Naive thymus-derived CD4-positive, alpha-beta T cell (primary cell): Measurements from ENCODE around the gene DICER1. TPM values are rescaled to one million over a fixed set of nuclear protein-coding genes. Genes with fewer than 3 reads are reported as not detected.
A peak's percentile ranks its signal among the peaks of the same experiment; 100 is the strongest.

ENCODE experiments used
- ATAC-seq: fragments of 150-1000 bp; cut with Tn5 transposase; 2 replicates; pipeline ENCODE4 v1.10.0; 2021; ENCODE audit warnings: mild to moderate bottlenecking, moderate library complexity
- CTCF ChIA-PET: fragments of 350-600 bp; sonication (Branson Sonifier 250); formaldehyde crosslinking; loops from one replicate; lab custom pipeline; 2021; ENCODE audit warnings: antibody characterized with exemption; lab: Charles Lee
- POLR2A ChIA-PET: fragments of 350-600 bp; sonication (Branson Sonifier 250); formaldehyde crosslinking; loops from one replicate; lab custom pipeline; 2021; ENCODE audit warnings: antibody characterized with exemption, inconsistent platforms; lab: Charles Lee
- DNase-seq, 9 donors: peaks; one replicate each; pipeline versions ENCODE4 v3.0.0 to v3.0.0-alpha.2; 2020 to 2022; ENCODE audit warnings: mixed read lengths in 1 of 9
- H3K27ac ChIP-seq: one replicate; pipeline ENCODE4 v1.7.0; 2013; ENCODE audit warnings: mild to moderate bottlenecking, low read depth, low read length, moderate library complexity
- H3K27me3 ChIP-seq, 2 donors: one replicate each; pipeline ENCODE4 v1.7.0; 2013; ENCODE audit warnings: low read length in 2 of 2, mild to moderate bottlenecking in 2 of 2, moderate library complexity in 2 of 2; ENCODE audit not compliant: control insufficient read depth in 2 of 2, insufficient read depth in 2 of 2
- H3K36me3 ChIP-seq, 3 experiments: 1 replicate in 2 of 3; 2 replicates in 1 of 3; pipeline ENCODE4 v1.7.0; 2013; ENCODE audit warnings: low read length in 3 of 3, mild to moderate bottlenecking in 3 of 3, moderate library complexity in 1 of 3; ENCODE audit not compliant: insufficient read depth in 3 of 3, control insufficient read depth in 2 of 3
- H3K4me1 ChIP-seq, 2 donors: one replicate each; pipeline ENCODE4 v1.7.0; 2013; ENCODE audit warnings: low read length in 2 of 2, mild to moderate bottlenecking in 2 of 2, moderate library complexity in 1 of 2; ENCODE audit not compliant: control insufficient read depth in 2 of 2, insufficient read depth in 2 of 2
- H3K4me3 ChIP-seq: 2 replicates; pipeline ENCODE4 v1.7.0; 2013; ENCODE audit warnings: mild to moderate bottlenecking, low read length
- H3K9me3 ChIP-seq, 3 experiments: 1 replicate in 2 of 3; 2 replicates in 1 of 3; pipeline ENCODE4 v1.7.0; 2013; ENCODE audit warnings: low read length in 3 of 3; ENCODE audit not compliant: control insufficient read depth in 2 of 3
- H3K27ac Mint-ChIP-seq, 9 donors: one replicate each; pipeline ENCODE4 v1.8.0; 2020 to 2022; ENCODE audit warnings: mixed read lengths in 9 of 9, mild to moderate bottlenecking in 8 of 9, moderate library complexity in 5 of 9, inconsistent platforms in 2 of 9
- H3K27me3 Mint-ChIP-seq, 5 donors: one replicate each; pipeline ENCODE4 v1.8.0; 2021 to 2022; ENCODE audit warnings: mixed read lengths in 5 of 5, mild to moderate bottlenecking in 1 of 5
- H3K36me3 Mint-ChIP-seq, 5 donors: one replicate each; pipeline ENCODE4 v1.8.0; 2020 to 2022; ENCODE audit warnings: mixed read lengths in 5 of 5, mild to moderate bottlenecking in 3 of 5, inconsistent platforms in 1 of 5
- H3K4me1 Mint-ChIP-seq, 7 donors: one replicate each; pipeline ENCODE4 v1.8.0; 2020 to 2022; ENCODE audit warnings: mixed read lengths in 7 of 7, mild to moderate bottlenecking in 3 of 7, inconsistent platforms in 1 of 7
- H3K4me3 Mint-ChIP-seq, 10 donors: one replicate each; pipeline ENCODE4 v1.8.0; 2020 to 2022; ENCODE audit warnings: mild to moderate bottlenecking in 10 of 10, mixed read lengths in 10 of 10, moderate library complexity in 6 of 10, inconsistent platforms in 2 of 10
- H3K9me3 Mint-ChIP-seq, 11 donors: one replicate each; pipeline ENCODE4 v1.8.0; 2020 to 2022; ENCODE audit warnings: mixed read lengths in 11 of 11, mild to moderate bottlenecking in 4 of 11, inconsistent platforms in 1 of 11, moderate library complexity in 1 of 11
- intact Hi-C, 2 donors: fragments of 100-400 bp; cut with micrococcal nuclease; formaldehyde crosslinking; loops; one replicate each; pipeline ENCODE4 v1.15.1; 2023
- polyA plus RNA-seq, 2 donors: library from polyadenylated mRNA; unstranded; fragments of 300-500 nt; fragmentation: Illumina TruSeq; gene quantifications; one replicate each; pipeline ENCODE4 v1.2.3, GENCODE V29; 2021
- total RNA-seq, 6 experiments: library from RNA in 5 of 6; stranded (reverse) in 5 of 6; gene quantifications; 1 replicate in 5 of 6; 2 replicates in 1 of 6; pipeline ENCODE4 v1.2.3 and lab custom pipeline; 2021 to 2026

DICER1 gene
- total and polyA plus RNA-seq, 7 experiments from 2014 or later = 11.0 to 78.2 (median 62.6) TPM

DNA sequence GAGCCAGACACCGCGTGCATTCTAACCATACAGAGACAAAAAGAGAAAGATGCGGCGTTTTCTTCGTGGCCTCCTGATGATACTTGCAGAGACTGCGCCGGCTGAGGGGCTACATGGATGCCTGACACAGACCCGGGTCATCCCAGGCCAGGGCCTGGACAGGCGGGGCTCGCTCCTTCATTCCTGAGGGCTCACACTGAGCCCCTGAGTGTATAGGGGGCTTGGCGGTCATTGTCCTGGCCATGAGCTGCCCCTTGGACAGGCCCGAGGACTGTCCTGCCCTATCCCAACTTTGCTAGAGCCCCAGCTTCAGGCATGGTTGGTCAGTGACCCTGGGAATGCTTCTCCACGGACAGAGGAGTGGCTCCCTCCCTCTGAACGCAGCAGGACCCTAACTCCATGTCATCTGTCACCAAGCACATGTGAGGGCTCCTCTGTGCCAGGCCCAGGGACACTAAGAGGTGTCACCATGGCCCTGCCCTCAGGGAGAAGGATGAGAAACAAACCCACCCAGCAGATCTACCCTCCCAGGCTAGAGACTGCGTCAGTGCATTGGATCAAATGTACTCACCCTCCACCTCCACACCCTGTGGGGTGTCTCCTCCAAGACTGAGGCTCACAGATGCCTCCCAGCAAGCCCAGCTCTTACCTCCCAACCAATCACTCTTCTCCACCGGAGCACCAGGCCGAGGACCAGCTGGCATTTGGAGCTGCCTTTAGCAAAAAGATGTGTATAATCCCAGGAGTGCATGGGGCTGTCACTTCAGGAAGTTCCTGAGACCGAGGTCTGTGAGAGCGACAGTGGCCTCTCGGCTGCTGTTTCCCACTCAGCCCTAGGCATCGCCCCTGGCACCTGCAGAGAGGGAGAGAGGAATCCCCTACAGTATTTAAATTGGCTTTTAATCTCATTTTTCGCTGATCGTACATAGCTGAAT is 102.7 kb downstream of the DICER1 start:
- Histone ChIP-seq H3K27ac (no peak overlapping the region), H3K4me1 (no peaks in the 10 kb centered on the region), H3K27me3 (no peaks in the 10 kb centered on the region), H3K4me3 (no peak overlapping the region), H3K9me3 (no peaks in the 10 kb centered on the region), H3K36me3 (no peaks in the 10 kb centered on the region)
- ChIA-PET POLR2A (no interaction called here), CTCF (no interaction called here)
- intact Hi-C loops = no loop called here
- Mint-ChIP-seq H3K27ac (no peak overlapping the region), H3K9me3 (peaks cover 0 to 2% (median 0%) of the 10 kb centered on the region in 11 donors), H3K27me3 (peaks cover 0 to 6% (median 5%) of the 10 kb centered on the region in 5 donors), H3K36me3 (no peaks in the 10 kb centered on the region), H3K4me3 (no peak overlapping the region), H3K4me1 (peaks cover 0 to 14% (median 8%) of the 10 kb centered on the region in 7 donors)
- ATAC-seq = no peak
- DNase-seq = no peak

DNA sequence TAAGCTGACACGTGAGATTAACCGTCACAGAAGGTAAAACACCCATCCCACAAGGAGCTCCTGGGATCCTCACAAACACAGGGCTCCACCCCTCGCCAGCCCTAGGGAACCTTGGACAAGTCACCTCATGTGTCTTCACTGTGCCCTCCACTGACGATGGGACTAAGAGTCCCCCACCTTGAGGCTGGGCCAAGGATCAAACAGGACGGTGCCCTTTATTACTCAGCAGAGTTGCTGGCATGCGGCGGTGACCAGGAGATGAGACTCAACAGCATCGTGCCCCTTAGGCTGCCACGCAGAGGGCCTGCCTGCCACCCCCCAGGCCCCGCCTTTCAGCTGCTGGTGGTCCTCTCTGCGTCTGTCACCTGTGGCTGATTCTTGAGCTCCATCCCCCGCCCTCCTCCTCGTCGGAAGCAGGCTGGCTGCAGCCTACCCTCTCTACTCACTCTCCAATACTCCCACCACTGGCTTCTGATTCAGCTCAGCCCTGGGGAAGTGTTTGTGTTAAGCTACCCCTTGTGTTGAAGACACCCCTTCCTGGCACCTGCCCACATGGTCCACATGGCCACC is 105.2 kb downstream of the DICER1 start:
- Mint-ChIP-seq H3K36me3 (no peaks in the 10 kb centered on the region), H3K27ac (no peak overlapping the region), H3K4me1 (no peaks in the 10 kb centered on the region), H3K27me3 (peaks cover 0 to 19% (median 11%) of the 10 kb centered on the region in 5 donors), H3K4me3 (no peak overlapping the region), H3K9me3 (peaks cover 0 to 2% (median 0%) of the 10 kb centered on the region in 11 donors)
- H3K27me3 ChIP-seq = no peaks in the 10 kb centered on the region
- H3K4me1 ChIP-seq = no peaks in the 10 kb centered on the region
- CTCF ChIA-PET = interaction anchor here (0.6 kb wide), 1 partner anchor 10 kb away, joined by 4 read pairs; no protein-coding TSS in a partner anchor
- H3K4me3 ChIP-seq = no peak overlapping the region
- no peaks in the 10 kb centered on the region for H3K36me3 ChIP-seq
- no peak overlapping the region for H3K27ac ChIP-seq
- no peak for DNase-seq
- no peaks in the 10 kb centered on the region for H3K9me3 ChIP-seq
- POLR2A ChIA-PET = no interaction called here
- intact Hi-C loops = no loop called here
- no peak for ATAC-seq

- POLR2A ChIA-PET = no interaction called here
- no peaks in the 10 kb centered on the region for H3K36me3 Mint-ChIP-seq
Observed at GRCh38 chr14:95049952-95050351, 107.4 kb downstream of the DICER1 start.

GRCh38 chr14:95048771-95049312 is 108.5 kb downstream of the DICER1 start:
- Mint-ChIP-seq H3K4me3 (no peak overlapping the region), H3K36me3 (no peaks in the 10 kb centered on the region), H3K27ac (no peak overlapping the region), H3K9me3 (peaks cover 0 to 2% (median 0%) of the 10 kb centered on the region in 11 donors), H3K4me1 (no peaks in the 10 kb centered on the region), H3K27me3 (peaks cover 0 to 25% (median 15%) of the 10 kb centered on the region in 5 donors)
- DNase-seq (no peak), ATAC-seq (no peak)
- Histone ChIP-seq H3K36me3 (no peaks in the 10 kb centered on the region), H3K27ac (no peak overlapping the region), H3K27me3 (no peaks in the 10 kb centered on the region), H3K9me3 (no peaks in the 10 kb centered on the region), H3K4me3 (no peak overlapping the region), H3K4me1 (no peaks in the 10 kb centered on the region)
- CTCF ChIA-PET = no interaction called here
- POLR2A ChIA-PET = no interaction called here
- intact Hi-C loops = no loop called here

More at GRCh38 chr14:95049952-95050351, 107.4 kb downstream of the DICER1 start:
- Histone ChIP-seq H3K36me3 (no peaks in the 10 kb centered on the region), H3K27ac (no peak overlapping the region), H3K4me3 (no peak overlapping the region), H3K9me3 (no peaks in the 10 kb centered on the region), H3K27me3 (no peaks in the 10 kb centered on the region), H3K4me1 (no peaks in the 10 kb centered on the region)
- Mint-ChIP-seq H3K27ac (no peak overlapping the region), H3K4me1 (no peaks in the 10 kb centered on the region), H3K9me3 (peaks cover 0 to 2% (median 0%) of the 10 kb centered on the region in 11 donors), H3K4me3 (no peak overlapping the region), H3K27me3 (peaks cover 0 to 21% (median 11%) of the 10 kb centered on the region in 5 donors)
- intact Hi-C loops = no loop called here
- DNase-seq = no peak
- CTCF ChIA-PET = no interaction called here
- ATAC-seq = no peak

- peaks cover 0 to 2% (median 0%) of the 10 kb centered on the region in 11 donors for H3K9me3 Mint-ChIP-seq
- Histone ChIP-seq H3K4me1 (no peaks in the 10 kb centered on the region), H3K9me3 (no peaks in the 10 kb centered on the region), H3K36me3 (no peaks in the 10 kb centered on the region), H3K27me3 (no peaks in the 10 kb centered on the region), H3K27ac (no peak overlapping the region), H3K4me3 (no peak overlapping the region)
- peaks cover 0 to 25% (median 15%) of the 10 kb centered on the region in 5 donors for H3K27me3 Mint-ChIP-seq
- H3K27ac Mint-ChIP-seq = no peak overlapping the region
- no peaks in the 10 kb centered on the region for H3K4me1 Mint-ChIP-seq
- intact Hi-C loops = no loop called here
- no peak for DNase-seq
- no peaks in the 10 kb centered on the region for H3K36me3 Mint-ChIP-seq
- H3K4me3 Mint-ChIP-seq = no peak overlapping the region
- no peak for ATAC-seq
- CTCF ChIA-PET = no interaction called here
- POLR2A ChIA-PET = no interaction called here
Observed at GRCh38 chr14:95047754-95048153, 109.6 kb downstream of the DICER1 start.

GRCh38 chr14:95046711-95047681 is 110.3 kb downstream of the DICER1 start:
- H3K4me3 ChIP-seq = no peak overlapping the region
- no peak overlapping the region for H3K27ac ChIP-seq
- no peaks in the 10 kb centered on the region for H3K9me3 ChIP-seq
- no peaks in the 10 kb centered on the region for H3K4me1 ChIP-seq
- no peak for DNase-seq
- H3K36me3 ChIP-seq = no peaks in the 10 kb centered on the region
- CTCF ChIA-PET = no interaction called here
- Mint-ChIP-seq H3K27ac (no peak overlapping the region), H3K4me3 (peak overlapping the region in 1 of 10 donors; percentile 26), H3K27me3 (peaks cover 0 to 30% (median 22%) of the 10 kb centered on the region in 5 donors), H3K36me3 (no peaks in the 10 kb centered on the region), H3K9me3 (peaks cover 0 to 2% (median 0%) of the 10 kb centered on the region in 11 donors), H3K4me1 (no peaks in the 10 kb centered on the region)
- no peaks in the 10 kb centered on the region for H3K27me3 ChIP-seq
- no peak for ATAC-seq
- intact Hi-C loops = no loop called here
- POLR2A ChIA-PET = no interaction called here
